GM23248 (cell line): ENCODE data around the gene PLA2G5. TPM values are rescaled to one million over a fixed set of nuclear protein-coding genes. Genes with fewer than 3 reads are reported as not detected.

Experiments used
- DNase-seq: peaks from one replicate; pipeline ENCODE4 v3.0.0-alpha.2; 2015
- H2AFZ ChIP-seq: fragments of 200-600 bp; sonication (generic); 2 replicates; pipeline ENCODE4 v1.6.1; 2016; ENCODE audit warnings: antibody characterized with exemption
- H3F3A ChIP-seq: fragments of 200-600 bp; sonication (generic); 2 replicates; pipeline ENCODE4 v1.6.1; 2016; ENCODE audit warnings: mild to moderate bottlenecking, antibody characterized with exemption, mixed run types; ENCODE audit not compliant: insufficient read depth
- H3K27ac ChIP-seq: fragments of 200-600 bp; sonication (generic); 2 replicates; pipeline ENCODE4 v1.5.1; 2016; ENCODE audit warnings: mild to moderate bottlenecking
- H3K27me3 ChIP-seq: fragments of 200-600 bp; sonication (generic); replicated peaks from 2 replicates; pipeline ENCODE4 v1.6.1; 2016; ENCODE audit warnings: mild to moderate bottlenecking; ENCODE audit not compliant: insufficient read depth
- H3K36me3 ChIP-seq: fragments of 200-600 bp; sonication (generic); 2 replicates; pipeline ENCODE4 v1.6.1; 2016; ENCODE audit warnings: low read depth, mild to moderate bottlenecking
- H3K4me1 ChIP-seq: fragments of 200-600 bp; sonication (generic); 2 replicates; pipeline ENCODE4 v1.6.1; 2016; ENCODE audit warnings: mild to moderate bottlenecking; ENCODE audit not compliant: insufficient read depth
- H3K4me2 ChIP-seq: fragments of 200-600 bp; sonication (generic); one replicate; pipeline ENCODE4 v1.6.1; 2016; ENCODE audit warnings: mild to moderate bottlenecking; ENCODE audit not compliant: unreplicated experiment
- H3K4me3 ChIP-seq: fragments of 200-600 bp; sonication (generic); 2 replicates; pipeline ENCODE4 v1.5.1; 2016; ENCODE audit warnings: mild to moderate bottlenecking
- H3K79me2 ChIP-seq: fragments of 200-600 bp; sonication (generic); 2 replicates; pipeline ENCODE4 v1.6.1; 2016; ENCODE audit warnings: mild to moderate bottlenecking; ENCODE audit not compliant: insufficient read depth
- H3K9ac ChIP-seq: fragments of 200-600 bp; sonication (generic); 2 replicates; pipeline ENCODE4 v1.6.1; 2016; ENCODE audit warnings: mild to moderate bottlenecking
- H3K9me2 ChIP-seq: fragments of 200-600 bp; sonication (generic); 2 replicates; pipeline ENCODE4 v1.6.1; 2016; ENCODE audit warnings: mixed run types, mild to moderate bottlenecking, moderate library complexity; ENCODE audit not compliant: insufficient read depth
- H3K9me3 ChIP-seq: fragments of 200-600 bp; sonication (generic); one replicate; pipeline ENCODE4 v1.6.1; 2017; ENCODE audit warnings: low read depth
- H4K20me1 ChIP-seq: fragments of 200-600 bp; sonication (generic); 2 replicates; pipeline ENCODE4 v1.6.0; 2016; ENCODE audit not compliant: insufficient read depth
- EZH2 ChIP-seq: fragments of 200-600 bp; sonication (generic); IDR thresholded peaks from 2 replicates; pipeline ENCODE4 v1.6.1; 2018; ENCODE audit warnings: antibody characterized with exemption, mild to moderate bottlenecking; ENCODE audit not compliant: insufficient read depth, poor library complexity, severe bottlenecking
- EZH2phosphoT487 ChIP-seq: fragments of 200-600 bp; sonication (generic); IDR thresholded peaks from 2 replicates; pipeline ENCODE4 v1.6.1; 2018; ENCODE audit warnings: antibody characterized with exemption, moderate library complexity, mild to moderate bottlenecking, low read depth; ENCODE audit not compliant: insufficient read depth
- WGBS, 2 experiments: methylation state at CpG; one replicate each; pipeline ENCODE4 v1.1.6; 2015 to 2017; ENCODE audit warnings: low lambda C conversion rate in 2 of 2, low coverage in 1 of 2; ENCODE audit errors: missing lambda C conversion rate in 2 of 2; 5-methylcytosine and 5-hydroxymethylcytosine counted together
- in situ Hi-C: fragments of 300-500 bp; cut with MboI; formaldehyde crosslinking; loops from 2 replicates; pipeline ENCODE4 v1.15.0; 2020
- polyA plus RNA-seq: library from polyadenylated mRNA; unstranded; fragments of >200 nt; fragmentation: Nextera tagmentation; extraction: Ambion mirVana; gene quantifications from 2 replicates; pipeline ENCODE4 v1.2.1, GENCODE V29; 2016
- total RNA-seq: library from RNA; depleted of rRNA; stranded (reverse); fragments of >200 nt; shearing (Covaris generic); gene quantifications from 2 replicates; pipeline ENCODE4 v1.2.3, GENCODE V29; 2014

PLA2G5 gene
- total and polyA plus RNA-seq, 2 experiments from 2014 or later, result 0.16 TPM; not detected in 1

- TF ChIP-seq EZH2, result no peak
- no peak for TF ChIP-seq EZH2phosphoT487
- Histone ChIP-seq H2AFZ (no peak overlapping the region), H3K27ac (no peak overlapping the region), H3F3A (no peaks in the 10 kb centered on the region), H3K4me1 (no peaks in the 10 kb centered on the region), H3K4me3 (no peak overlapping the region), H4K20me1 (no peaks in the 10 kb centered on the region), H3K9me3 (no peaks in the 10 kb centered on the region), H3K79me2 (no peaks in the 10 kb centered on the region), H3K36me3 (no peaks in the 10 kb centered on the region), H3K4me2 (no peak overlapping the region), H3K27me3 (0 out of 2 replicates have a peak, but pooled peaks cover 5% of the 10 kb centered on the region), H3K9me2 (no peaks in the 10 kb centered on the region), H3K9ac (no peak overlapping the region)
- no peak for DNase-seq
- in situ Hi-C loops, result no loop called here
- WGBS, 2 experiments, result 88 to 92% methylated on average over 4 of the region's 4 CpGs
Observed at GRCh38 chr1:20087668-20088067, 17.7 kb downstream of the PLA2G5 start.

GRCh38 chr1:20089328-20090077 lies 19.5 kb downstream of the PLA2G5 start:
- DNase-seq, result no peak
- H3K36me3 ChIP-seq, result no peaks in the 10 kb centered on the region
- 83 to 88% methylated on average over 19 of the region's 19 CpGs for WGBS, 2 experiments

GRCh38 chr1:20090119-20090518 lies 20.1 kb downstream of the PLA2G5 start:
- in situ Hi-C loops, result no loop called here
- WGBS, 2 experiments, result 89 to 97% methylated on average over 3 of the region's 3 CpGs

More at GRCh38 chr1:20089328-20090077, 19.5 kb downstream of the PLA2G5 start:
- H3K4me1 ChIP-seq, result no peaks in the 10 kb centered on the region
- H3K27me3 ChIP-seq, result 0 out of 2 replicates have a peak, but pooled peaks cover 5% of the 10 kb centered on the region
- no peaks in the 10 kb centered on the region for H3F3A ChIP-seq
- no peaks in the 10 kb centered on the region for H3K9me2 ChIP-seq
- TF ChIP-seq EZH2 (no peak), EZH2phosphoT487 (no peak)
- in situ Hi-C loops, result no loop called here
- H3K4me2 ChIP-seq, result no peak overlapping the region
- H4K20me1 ChIP-seq, result no peaks in the 10 kb centered on the region
- no peak overlapping the region for H3K4me3 ChIP-seq
- H3K27ac ChIP-seq, result no peak overlapping the region
- no peak overlapping the region for H3K9ac ChIP-seq
- no peaks in the 10 kb centered on the region for H3K79me2 ChIP-seq
- H2AFZ ChIP-seq, result no peak overlapping the region
- H3K9me3 ChIP-seq, result no peaks in the 10 kb centered on the region

GRCh38 chr1:20090641-20091040 lies 20.6 kb downstream of the PLA2G5 start:
- Histone ChIP-seq H3K9me3 (no peaks in the 10 kb centered on the region), H2AFZ (no peak overlapping the region), H3K27ac (no peak overlapping the region), H3K4me2 (no peak overlapping the region), H3F3A (no peaks in the 10 kb centered on the region), H3K36me3 (no peaks in the 10 kb centered on the region), H3K27me3 (0 out of 2 replicates have a peak, but pooled peaks cover 5% of the 10 kb centered on the region), H3K9me2 (no peaks in the 10 kb centered on the region), H3K9ac (no peak overlapping the region), H3K4me1 (no peaks in the 10 kb centered on the region), H3K79me2 (no peaks in the 10 kb centered on the region), H4K20me1 (no peaks in the 10 kb centered on the region), H3K4me3 (no peak overlapping the region)
- WGBS, 2 experiments, result 30 to 39% methylated on average over 6 of the region's 6 CpGs
- in situ Hi-C loops, result no loop called here
- DNase-seq, result no peak
- TF ChIP-seq EZH2phosphoT487 (no peak), EZH2 (no peak)

More at GRCh38 chr1:20090119-20090518, 20.1 kb downstream of the PLA2G5 start:
- no peak overlapping the region for H3K4me3 ChIP-seq
- H4K20me1 ChIP-seq, result no peaks in the 10 kb centered on the region
- no peak overlapping the region for H3K4me2 ChIP-seq
- H3K9me2 ChIP-seq, result no peaks in the 10 kb centered on the region
- H3F3A ChIP-seq, result no peaks in the 10 kb centered on the region
- H3K9ac ChIP-seq, result no peak overlapping the region
- H3K79me2 ChIP-seq, result no peaks in the 10 kb centered on the region
- H3K27me3 ChIP-seq, result 0 out of 2 replicates have a peak, but pooled peaks cover 5% of the 10 kb centered on the region
- H3K4me1 ChIP-seq, result no peaks in the 10 kb centered on the region
- H2AFZ ChIP-seq, result no peak overlapping the region
- DNase-seq, result no peak
- H3K9me3 ChIP-seq, result no peaks in the 10 kb centered on the region
- no peak for TF ChIP-seq EZH2
- TF ChIP-seq EZH2phosphoT487, result no peak
- no peaks in the 10 kb centered on the region for H3K36me3 ChIP-seq
- no peak overlapping the region for H3K27ac ChIP-seq
